ENCODE results near the gene SLC28A1. TPM values are rescaled to one million over a fixed set of nuclear protein-coding genes. Genes with fewer than 3 reads are reported as not detected.

The SLC28A1 gene
- total and polyA plus RNA-seq, 11 donors: 0.14 to 2.9 (median 0.74) TPM; not detected in 1

- H3K4me3 ChIP-seq: no peak overlapping the region
- 77 to 82% (median 81%) methylated on average over 9 to 17 of the region's 17 CpGs for WGBS, 4 donors
- H3K27ac ChIP-seq: no peak overlapping the region
- peaks cover 0 to 19% (median 6%) of the 10 kb centered on the region in 12 donors for H3K4me1 ChIP-seq
- TF ChIP-seq POLR2A (IDR thresholded peaks at IDR 0.05) (no peak), CTCF (IDR thresholded peaks at IDR 0.05) (no peak)
- no peaks in the 10 kb centered on the region for H3K9me3 ChIP-seq
- no peak for DNase-seq
- H3K27me3 ChIP-seq: no peaks in the 10 kb centered on the region
- H3K36me3 ChIP-seq: no peaks in the 10 kb centered on the region
- ATAC-seq: no peak
- intact Hi-C loops (cut with DNase I): no loop called here
Observed at GRCh38 chr15:84888639-84889038, 4.2 kb downstream of the SLC28A1 start.

- H3K4me3 ChIP-seq: no peak overlapping the region
- WGBS, 4 donors: 85 to 89% (median 87%) methylated on average over 8 of the region's 8 CpGs
- intact Hi-C loops (cut with DNase I): no loop called here
- TF ChIP-seq POLR2A (IDR thresholded peaks at IDR 0.05) (no peak), CTCF (IDR thresholded peaks at IDR 0.05) (no peak)
- no peak for ATAC-seq
- no peak for DNase-seq
- no peaks in the 10 kb centered on the region for H3K27me3 ChIP-seq
- H3K36me3 ChIP-seq: no peaks in the 10 kb centered on the region
- no peak overlapping the region for H3K27ac ChIP-seq
- H3K4me1 ChIP-seq: peaks cover 0 to 12% (median 2%) of the 10 kb centered on the region in 12 donors
- no peaks in the 10 kb centered on the region for H3K9me3 ChIP-seq
Observed at GRCh38 chr15:84889313-84889990, 5.0 kb downstream of the SLC28A1 start.

- no peak for ATAC-seq
- no peak overlapping the region for H3K4me3 ChIP-seq
- H3K27ac ChIP-seq: no peak overlapping the region
- DNase-seq: no peak
- 93 to 100% (median 97%) methylated on average over 5 to 6 of the region's 6 CpGs for WGBS, 4 donors
- no peaks in the 10 kb centered on the region for H3K36me3 ChIP-seq
- H3K9me3 ChIP-seq: no peaks in the 10 kb centered on the region
- peaks cover 0 to 8% (median 0%) of the 10 kb centered on the region in 12 donors for H3K4me1 ChIP-seq
- no peaks in the 10 kb centered on the region for H3K27me3 ChIP-seq
- TF ChIP-seq POLR2A (IDR thresholded peaks at IDR 0.05) (no peak), CTCF (IDR thresholded peaks at IDR 0.05) (no peak)
- intact Hi-C loops (cut with DNase I): no loop called here
Observed at GRCh38 chr15:84889991-84890669, 5.7 kb downstream of the SLC28A1 start.

- H3K36me3 ChIP-seq: no peaks in the 10 kb centered on the region
- intact Hi-C loops (cut with DNase I): no loop called here
- no peak overlapping the region for H3K27ac ChIP-seq
- peaks cover 0 to 8% (median 0%) of the 10 kb centered on the region in 12 donors for H3K4me1 ChIP-seq
- no peaks in the 10 kb centered on the region for H3K9me3 ChIP-seq
- no peak overlapping the region for H3K4me3 ChIP-seq
- WGBS, 4 donors: 94 to 97% (median 96%) methylated on average over 5 of the region's 5 CpGs
- no peak for DNase-seq
- TF ChIP-seq CTCF (IDR thresholded peaks at IDR 0.05): no peak
- no peak for TF ChIP-seq POLR2A (IDR thresholded peaks at IDR 0.05)
- H3K27me3 ChIP-seq: no peaks in the 10 kb centered on the region
- ATAC-seq: no peak
Observed at GRCh38 chr15:84890670-84891162, 6.3 kb downstream of the SLC28A1 start.
